ENCODE data around the gene HEATR9. TPM values are rescaled to one million over a fixed set of nuclear protein-coding genes. Genes with fewer than 3 reads are reported as not detected.

The HEATR9 gene
- polyA plus RNA-seq, 1 of the 3 experiments (the other 2 are of a cell fraction): not detected

- no peak overlapping the region for H3K9ac ChIP-seq
- ChIA-PET CTCF (interaction anchor here (1.3 kb wide), 1 partner anchor 27 kb away, joined by 7 read pairs; no protein-coding TSS in a partner anchor), POLR2A (no interaction called here)
- no peaks in the 10 kb centered on the region for H3K36me3 ChIP-seq (replicated peaks in 1 of 2; ENCODE audit: control insufficient read depth in 1 of 2, insufficient read depth in 2 of 2, low read length in 1 of 2)
- no peak overlapping the region for H3K4me2 ChIP-seq
- no peaks in the 10 kb centered on the region for H4K20me1 ChIP-seq (ENCODE audit: insufficient read depth)
- H2AFZ ChIP-seq (ENCODE audit: low read depth): no peak overlapping the region
- no peaks in the 10 kb centered on the region for H3K9me3 ChIP-seq
- no peaks in the 10 kb centered on the region for H3K4me1 ChIP-seq (ENCODE audit: control insufficient read depth in 1 of 2, insufficient read depth in 2 of 2, low read depth in 1 of 2, low read length in 1 of 2)
- H3F3A ChIP-seq (replicated peaks; ENCODE audit: insufficient read depth): no peaks in the 10 kb centered on the region
- H3K79me2 ChIP-seq (ENCODE audit: insufficient read depth): no peaks in the 10 kb centered on the region
- H3K27me3 ChIP-seq (ENCODE audit: insufficient read depth): no peaks in the 10 kb centered on the region
- no peak overlapping the region for H3K27ac ChIP-seq (ENCODE audit: low read depth in 2 of 2, low read length in 1 of 2)
- H3K9me2 ChIP-seq: no peaks in the 10 kb centered on the region
- DNase-seq: no peak
- WGBS (ENCODE audit: low lambda C conversion rate): 86% methylated on average over 3 of the region's 3 CpGs
- TF ChIP-seq TEAD4 (IDR thresholded peaks at IDR 0.05; ENCODE audit: borderline replicate concordance, insufficient read depth): no peak
- TF ChIP-seq JUND (IDR thresholded peaks at IDR 0.05): no peak
- no peak for TF ChIP-seq POLR2AphosphoS5 (IDR thresholded peaks at IDR 0.05; ENCODE audit: low read depth, low read length)
- no peak for TF ChIP-seq CHD2 (IDR thresholded peaks at IDR 0.05; ENCODE audit: low read length, partially characterized antibody)
- TF ChIP-seq EP300 (IDR thresholded peaks at IDR 0.05; ENCODE audit: borderline replicate concordance in 1 of 2, low read depth in 1 of 2, low read length in 1 of 2): no peak
- TF ChIP-seq RAD21 (IDR thresholded peaks at IDR 0.05; ENCODE audit: low read length): no peak
- no peak for TF ChIP-seq FOXM1 (IDR thresholded peaks at IDR 0.05; ENCODE audit: low read depth)
- TF ChIP-seq SIN3A (IDR thresholded peaks at IDR 0.05; ENCODE audit: borderline replicate concordance, low read depth, low read length): no peak
- TF ChIP-seq SMC3 (IDR thresholded peaks at IDR 0.05; ENCODE audit: low read depth, low read length): no peak
- TF ChIP-seq FOSL2 (IDR thresholded peaks at IDR 0.05; ENCODE audit: borderline replicate concordance, low read depth): no peak
- no peak for TF ChIP-seq YY1 (IDR thresholded peaks at IDR 0.05; ENCODE audit: low read depth)
- no peak for TF ChIP-seq USF2 (IDR thresholded peaks at IDR 0.05; ENCODE audit: borderline replicate concordance, low read depth, low read length)
- TF ChIP-seq, protein P1, sequence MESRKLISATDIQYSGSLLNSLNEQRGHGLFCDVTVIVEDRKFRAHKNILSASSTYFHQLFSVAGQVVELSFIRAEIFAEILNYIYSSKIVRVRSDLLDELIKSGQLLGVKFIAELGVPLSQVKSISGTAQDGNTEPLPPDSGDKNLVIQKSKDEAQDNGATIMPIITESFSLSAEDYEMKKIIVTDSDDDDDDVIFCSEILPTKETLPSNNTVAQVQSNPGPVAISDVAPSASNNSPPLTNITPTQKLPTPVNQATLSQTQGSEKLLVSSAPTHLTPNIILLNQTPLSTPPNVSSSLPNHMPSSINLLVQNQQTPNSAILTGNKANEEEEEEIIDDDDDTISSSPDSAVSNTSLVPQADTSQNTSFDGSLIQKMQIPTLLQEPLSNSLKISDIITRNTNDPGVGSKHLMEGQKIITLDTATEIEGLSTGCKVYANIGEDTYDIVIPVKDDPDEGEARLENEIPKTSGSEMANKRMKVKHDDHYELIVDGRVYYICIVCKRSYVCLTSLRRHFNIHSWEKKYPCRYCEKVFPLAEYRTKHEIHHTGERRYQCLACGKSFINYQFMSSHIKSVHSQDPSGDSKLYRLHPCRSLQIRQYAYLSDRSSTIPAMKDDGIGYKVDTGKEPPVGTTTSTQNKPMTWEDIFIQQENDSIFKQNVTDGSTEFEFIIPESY (IDR thresholded peaks at IDR 0.05; ENCODE audit: borderline replicate concordance, low read depth): no peak
- TF ChIP-seq, protein P2, sequence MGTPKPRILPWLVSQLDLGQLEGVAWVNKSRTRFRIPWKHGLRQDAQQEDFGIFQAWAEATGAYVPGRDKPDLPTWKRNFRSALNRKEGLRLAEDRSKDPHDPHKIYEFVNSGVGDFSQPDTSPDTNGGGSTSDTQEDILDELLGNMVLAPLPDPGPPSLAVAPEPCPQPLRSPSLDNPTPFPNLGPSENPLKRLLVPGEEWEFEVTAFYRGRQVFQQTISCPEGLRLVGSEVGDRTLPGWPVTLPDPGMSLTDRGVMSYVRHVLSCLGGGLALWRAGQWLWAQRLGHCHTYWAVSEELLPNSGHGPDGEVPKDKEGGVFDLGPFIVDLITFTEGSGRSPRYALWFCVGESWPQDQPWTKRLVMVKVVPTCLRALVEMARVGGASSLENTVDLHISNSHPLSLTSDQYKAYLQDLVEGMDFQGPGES (IDR thresholded peaks at IDR 0.05; ENCODE audit: low read depth, low read length): no peak
- no peak overlapping the region for H3K4me3 ChIP-seq (ENCODE audit: low read depth in 2 of 2, low read length in 1 of 2)
These were observed 7.8 kb upstream of the HEATR9 start for GRCh38 chr17:35876534-35876933.

- Histone ChIP-seq H3K4me3 (ENCODE audit: low read depth in 2 of 2, low read length in 1 of 2) (no peak overlapping the region), H3K9me3 (no peaks in the 10 kb centered on the region), H3K27me3 (ENCODE audit: insufficient read depth) (no peaks in the 10 kb centered on the region), H3K9me2 (no peaks in the 10 kb centered on the region), H3K4me2 (no peak overlapping the region), H3K4me1 (ENCODE audit: control insufficient read depth in 1 of 2, insufficient read depth in 2 of 2, low read depth in 1 of 2, low read length in 1 of 2) (no peaks in the 10 kb centered on the region), H4K20me1 (ENCODE audit: insufficient read depth) (no peaks in the 10 kb centered on the region), H3K79me2 (ENCODE audit: insufficient read depth) (no peaks in the 10 kb centered on the region), H3K27ac (ENCODE audit: low read depth in 2 of 2, low read length in 1 of 2) (no peak overlapping the region), H2AFZ (ENCODE audit: low read depth) (no peak overlapping the region), H3K9ac (no peak overlapping the region), H3K36me3 (replicated peaks in 1 of 2; ENCODE audit: control insufficient read depth in 1 of 2, insufficient read depth in 2 of 2, low read length in 1 of 2) (no peaks in the 10 kb centered on the region), H3F3A (replicated peaks; ENCODE audit: insufficient read depth) (no peaks in the 10 kb centered on the region)
- 81% methylated on average over 3 of the region's 3 CpGs for WGBS (ENCODE audit: low lambda C conversion rate)
- POLR2A ChIA-PET: no interaction called here
- TF ChIP-seq FOSL2 (IDR thresholded peaks at IDR 0.05; ENCODE audit: borderline replicate concordance, low read depth): no peak
- DNase-seq: no peak
- CTCF ChIA-PET: interaction anchor here (1.3 kb wide), 1 partner anchor 26 kb away, joined by 7 read pairs; no protein-coding TSS in a partner anchor
These were observed 7.1 kb upstream of the HEATR9 start for GRCh38 chr17:35875800-35876139.
